AML-193 (cell line): ENCODE data around the gene FDCSP.
"Not testable (repeated sequence)": the region's sequence is repeated elsewhere in the genome, so short reads cannot be mapped to it uniquely, and the experiment has no call there.

Source experiments
- DNase-seq, 2 experiments: peaks; one replicate each; lab custom pipeline; 2025; lab: John Stamatoyannopoulos, UW

Gene FDCSP

GRCh38 chr4:70239131-70239883 is 13.4 kb downstream of the FDCSP start:
- DNase-seq, result no peak

DNA sequence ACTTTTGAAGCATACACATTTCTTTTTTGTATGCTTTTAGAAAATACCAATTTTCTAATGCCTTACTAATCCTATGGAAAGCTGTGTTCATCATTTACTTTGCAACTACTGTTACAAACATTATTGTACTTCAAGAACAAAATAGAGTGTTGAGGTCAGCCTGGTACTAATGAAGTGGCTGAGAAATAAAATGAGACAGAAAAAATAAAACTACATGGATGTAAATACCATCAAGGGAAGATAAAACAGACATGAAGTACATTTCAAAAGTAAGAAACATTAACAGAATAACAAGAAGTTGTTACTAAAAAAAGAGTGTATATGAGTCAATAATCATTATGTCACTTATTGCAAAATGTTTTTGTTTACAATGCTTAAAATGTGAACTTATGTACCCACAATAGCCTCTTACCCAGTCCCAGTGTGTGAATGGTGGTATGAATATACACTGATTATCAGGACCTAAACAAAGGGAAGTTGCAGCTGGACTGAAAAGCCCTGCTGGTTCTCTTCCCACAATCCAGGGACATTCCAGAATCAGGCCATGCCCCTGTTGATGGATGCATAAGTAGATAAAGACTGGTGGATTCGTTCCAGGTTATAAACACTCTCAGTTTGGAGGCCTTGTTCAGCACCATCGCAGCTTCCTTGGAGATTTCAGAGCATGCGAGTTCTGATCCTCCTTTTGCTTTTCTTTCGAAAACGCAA is 14.1 kb downstream of the FDCSP start:
- no peak for DNase-seq

- not testable (repeated sequence) for DNase-seq
These were observed 16.4 kb downstream of the FDCSP start, which contains the start of gene CSN3 for GRCh38 chr4:70242297-70242696. Gene CSN3 (plus strand): TSS chr4:70242597. CDS start chr4:70244820, 2,223 bp downstream.

GRCh38 chr4:70243091-70243490 is 17.2 kb downstream of the FDCSP start:
- no peak for DNase-seq

DNA sequence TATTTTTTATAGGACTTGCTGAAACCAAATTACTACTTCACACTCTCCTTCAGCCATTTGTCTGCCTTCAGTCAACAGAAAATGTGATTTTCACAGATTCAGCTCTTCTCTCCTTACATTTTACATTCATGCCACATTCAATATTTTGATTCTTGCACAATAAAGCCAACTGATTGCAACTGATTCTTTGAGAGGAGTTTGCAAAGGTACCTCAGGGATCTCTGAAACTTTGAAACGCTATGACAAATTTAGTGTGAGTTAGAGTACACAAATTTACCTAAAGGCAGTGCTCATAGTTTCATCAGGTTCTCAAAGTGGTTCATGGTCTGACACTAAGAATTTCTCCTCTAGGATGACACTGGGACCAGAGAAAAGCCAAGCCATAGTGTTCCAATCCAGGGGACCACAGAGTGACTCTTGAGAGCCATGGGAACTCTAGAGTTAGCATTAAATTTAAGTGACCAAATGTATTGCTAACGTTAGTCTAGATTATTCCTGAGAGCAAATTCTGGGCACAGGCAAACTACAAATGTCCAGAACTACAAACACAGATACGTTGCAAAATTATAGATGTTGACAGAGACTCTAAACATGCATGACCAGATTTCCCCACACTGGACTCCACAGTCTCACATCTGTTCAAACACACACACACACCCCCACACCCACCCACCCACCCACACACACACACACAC is 25.5 kb downstream of the FDCSP start:
- DNase-seq, result no peak

GRCh38 chr4:70251945-70252277 is 26.0 kb downstream of the FDCSP start:
- DNase-seq, result no peak

GRCh38 chr4:70269674-70270073 is 43.8 kb downstream of the FDCSP start:
- peak in 1 of 2 experiments; percentile 1 for DNase-seq

- no peak for DNase-seq
These were observed 51.2 kb downstream of the FDCSP start for GRCh38 chr4:70277121-70277520.

DNA sequence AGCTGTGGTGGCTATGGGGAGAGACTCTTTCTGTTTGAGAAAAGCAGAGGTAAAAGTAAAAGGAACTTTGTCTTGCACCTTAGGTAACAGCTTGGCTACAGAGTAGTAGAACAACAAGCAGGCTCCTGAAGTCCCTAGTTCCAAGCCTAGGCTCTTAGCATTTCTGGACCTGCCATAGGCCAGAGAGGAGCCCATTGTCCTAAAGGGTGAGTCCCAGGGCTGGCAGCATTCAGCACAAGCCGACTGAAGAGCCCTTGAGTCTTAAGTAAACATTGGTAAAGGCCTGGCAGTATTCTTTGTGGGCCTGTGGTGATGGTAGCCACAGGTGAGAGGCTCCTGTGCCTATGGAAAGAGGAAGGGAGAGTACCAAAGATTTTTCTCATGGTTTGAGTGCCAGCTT is 54.6 kb downstream of the FDCSP start:
- DNase-seq, result no peak
